GM18867 (cell line): ENCODE data around the gene DDC.
"Not testable (repeated sequence)": the region's sequence is repeated elsewhere in the genome, so short reads cannot be mapped to it uniquely, and the experiment has no call there.

ENCODE experiments used
- ATAC-seq: cut with Tn5 transposase; IDR thresholded peaks from one replicate; pipeline ENCODE4 v1.9.1; 2021; ENCODE audit warnings: mild to moderate bottlenecking, moderate library complexity; ENCODE audit not compliant: unreplicated experiment

Gene DDC

DNA sequence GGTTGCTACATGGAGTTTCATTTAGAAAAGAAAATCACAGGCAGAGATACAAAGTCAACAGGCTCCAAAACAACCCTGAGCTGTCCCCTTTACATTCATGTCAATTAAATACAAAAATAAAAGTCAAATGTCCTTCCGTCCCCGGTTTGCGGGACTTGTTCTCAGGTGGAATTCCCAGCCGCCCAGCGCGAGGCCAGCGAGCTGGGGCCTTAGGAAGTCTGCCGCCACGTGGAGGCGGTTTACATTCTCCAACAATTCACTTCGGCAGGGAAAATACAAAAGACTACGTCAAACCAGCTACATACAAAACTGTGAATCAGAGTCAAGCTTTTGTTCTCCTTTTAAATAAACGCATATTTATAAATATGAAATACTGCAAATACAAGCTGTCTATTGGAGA, 25.3 kb upstream of the DDC start:
- ATAC-seq, result no peak

- no peak for ATAC-seq
These were observed 24.2 kb upstream of the DDC start for GRCh38 chr7:50589364-50589763.

DNA sequence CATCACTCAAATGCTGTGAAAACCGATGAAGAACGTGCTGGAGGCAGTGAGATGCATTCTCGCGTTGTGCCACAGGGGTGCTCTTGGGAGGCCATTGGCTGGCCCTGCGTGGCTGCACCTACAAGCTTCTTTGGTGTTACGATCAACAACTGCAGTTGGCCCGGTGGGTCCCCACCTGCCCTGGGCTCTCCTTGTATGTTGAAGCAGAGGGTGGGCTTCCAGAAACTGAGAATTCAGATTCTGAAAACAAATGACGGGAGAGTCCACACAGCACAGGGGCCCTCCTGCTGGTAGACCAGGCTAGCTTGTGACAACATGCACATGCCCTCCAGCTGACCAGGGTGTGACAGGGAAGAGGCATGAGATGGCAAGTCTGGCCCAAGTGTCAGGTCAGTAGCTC, 23.7 kb upstream of the DDC start:
- ATAC-seq, result no peak

DNA sequence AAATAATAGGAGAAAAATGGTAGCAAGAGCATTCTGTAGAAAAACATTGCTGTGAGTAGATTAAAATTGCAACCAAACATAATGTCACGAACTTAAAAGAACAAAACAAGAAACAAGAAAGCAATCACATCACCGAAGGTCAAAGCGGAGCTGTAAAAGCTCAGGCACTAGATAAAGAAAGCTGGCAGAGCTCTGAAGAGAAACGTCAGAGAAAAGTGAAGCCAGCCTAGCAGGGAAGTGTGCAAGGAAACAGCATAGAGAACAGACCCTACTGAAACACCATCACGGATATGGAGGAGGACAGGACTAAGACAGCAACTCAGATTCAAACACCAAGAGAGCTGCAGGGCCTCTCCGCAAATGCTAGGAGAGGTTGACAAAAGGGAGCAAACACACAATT, 22.5 kb upstream of the DDC start:
- ATAC-seq, result no peak

- no peak for ATAC-seq
These were observed 19.7 kb upstream of the DDC start for GRCh38 chr7:50584793-50585408.

GRCh38 chr7:50584386-50584785, 19.2 kb upstream of the DDC start:
- ATAC-seq, result no peak

- not testable (repeated sequence) for ATAC-seq
These were observed 18.1 kb upstream of the DDC start for GRCh38 chr7:50583295-50583694.

DNA sequence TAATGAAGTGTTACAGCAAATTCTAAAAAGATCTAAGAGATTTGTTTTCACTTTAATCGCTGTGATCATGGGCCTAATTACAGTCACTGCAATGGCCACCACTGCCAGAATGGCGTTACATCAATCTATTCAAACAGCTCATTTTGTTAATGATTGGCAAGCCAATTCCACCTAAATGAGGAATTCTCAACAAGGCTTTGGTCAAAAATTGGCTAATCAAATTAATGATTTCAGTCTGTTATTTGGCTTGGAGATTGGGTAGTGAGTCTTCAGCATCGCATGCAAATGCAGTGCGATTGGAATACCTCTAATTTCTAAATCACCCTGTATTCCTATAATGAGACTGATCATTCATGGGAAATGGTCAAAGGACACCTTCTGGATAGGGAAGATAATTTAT, 17.1 kb upstream of the DDC start:
- not testable (repeated sequence) for ATAC-seq

DNA sequence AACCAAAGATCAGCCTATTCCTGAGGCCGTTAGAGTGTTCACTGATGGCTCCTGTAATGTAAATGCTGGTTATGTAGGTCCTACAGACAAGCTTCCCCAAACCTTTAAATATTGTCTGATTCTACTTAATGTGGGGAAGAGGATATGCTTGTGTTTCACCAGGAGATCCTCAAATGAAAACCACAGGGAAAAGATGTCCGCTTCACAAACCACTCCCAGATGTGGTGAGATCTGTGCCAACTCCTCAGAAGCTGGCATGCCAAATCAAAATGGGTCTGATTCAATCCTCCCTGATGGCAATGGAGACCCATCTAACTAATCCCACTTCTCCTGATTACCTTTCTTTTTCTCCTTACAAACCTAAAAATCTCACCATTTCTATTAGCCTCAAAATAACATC, 15.5 kb upstream of the DDC start:
- ATAC-seq, result not testable (repeated sequence)

DNA sequence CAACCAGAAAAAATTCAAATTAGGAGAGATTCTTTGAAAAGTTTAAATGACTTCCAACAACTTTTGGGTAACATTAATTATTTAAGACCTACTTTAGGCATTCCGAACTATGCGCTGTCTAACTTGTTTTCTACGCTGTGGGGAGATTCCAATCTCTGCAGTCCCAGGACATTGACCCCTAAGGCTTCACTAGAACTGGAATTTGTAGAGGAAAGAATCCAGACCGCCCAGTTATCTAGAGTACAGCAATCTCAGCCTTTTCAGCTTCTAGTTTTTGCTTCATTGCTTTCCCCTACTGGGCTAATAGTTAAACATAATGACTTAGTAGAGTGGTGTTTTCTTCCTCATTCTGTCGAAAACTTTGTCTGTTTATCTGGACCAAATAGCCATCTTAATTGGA, 14.9 kb upstream of the DDC start:
- ATAC-seq, result no peak

DNA sequence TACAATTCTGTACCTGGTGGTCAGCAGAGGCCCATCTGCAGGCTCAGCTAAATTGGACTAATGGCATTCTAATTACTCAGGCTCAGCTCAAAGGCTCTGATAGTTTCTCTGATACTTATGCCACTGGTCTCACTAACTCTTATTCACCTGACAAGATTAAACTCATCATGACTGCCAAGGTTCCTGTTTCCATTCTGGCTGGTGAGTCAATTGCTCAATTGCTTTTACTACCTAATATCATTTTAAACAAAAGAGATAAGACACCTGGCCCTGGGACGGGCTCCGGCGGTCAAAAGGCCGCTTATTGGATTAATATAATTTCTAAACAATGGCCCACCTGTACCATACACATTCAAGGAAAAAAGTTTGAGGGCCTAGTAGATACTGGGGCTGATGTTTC, 12.9 kb upstream of the DDC start:
- not testable (repeated sequence) for ATAC-seq

DNA sequence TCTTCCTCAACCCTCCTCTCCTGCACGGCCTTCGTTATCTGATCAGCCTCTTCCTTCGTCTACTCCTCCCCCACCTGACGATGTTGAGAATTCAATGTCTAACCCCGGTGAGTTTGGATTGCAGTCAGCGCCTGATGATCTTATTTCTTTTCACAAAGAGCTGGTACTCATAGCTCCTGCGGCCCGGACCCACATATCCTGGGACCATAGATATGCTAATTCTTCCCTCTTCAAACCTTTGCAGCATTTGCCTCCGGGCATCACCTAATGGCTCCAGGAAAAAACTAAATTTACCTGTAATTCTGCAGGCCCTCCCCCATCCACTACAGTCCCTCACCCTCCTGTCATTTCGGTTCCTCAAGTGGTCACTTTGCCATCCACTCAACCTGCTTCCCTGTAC, 12.4 kb upstream of the DDC start:
- no peak for ATAC-seq

DNA sequence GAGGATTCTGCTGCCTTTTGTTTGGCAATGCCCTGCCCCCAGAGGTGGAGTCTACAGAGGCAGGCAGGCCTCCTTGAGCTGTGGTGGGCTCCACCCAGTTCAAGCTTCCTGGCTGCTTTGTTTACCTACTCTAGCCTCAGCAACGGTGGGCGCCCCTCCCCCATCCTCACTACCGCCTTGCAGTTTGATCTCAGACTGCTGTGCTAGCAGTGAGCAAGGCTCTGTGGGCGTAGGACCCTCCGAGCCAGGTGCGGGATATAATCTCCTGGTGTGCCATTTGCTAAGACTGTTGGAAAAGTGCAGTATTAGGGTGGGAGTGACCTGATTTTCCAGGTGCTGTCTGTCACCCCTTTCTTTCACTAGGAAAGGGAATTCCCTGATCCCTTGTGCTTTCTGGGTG, 11.2 kb upstream of the DDC start:
- not testable (repeated sequence) for ATAC-seq

DNA sequence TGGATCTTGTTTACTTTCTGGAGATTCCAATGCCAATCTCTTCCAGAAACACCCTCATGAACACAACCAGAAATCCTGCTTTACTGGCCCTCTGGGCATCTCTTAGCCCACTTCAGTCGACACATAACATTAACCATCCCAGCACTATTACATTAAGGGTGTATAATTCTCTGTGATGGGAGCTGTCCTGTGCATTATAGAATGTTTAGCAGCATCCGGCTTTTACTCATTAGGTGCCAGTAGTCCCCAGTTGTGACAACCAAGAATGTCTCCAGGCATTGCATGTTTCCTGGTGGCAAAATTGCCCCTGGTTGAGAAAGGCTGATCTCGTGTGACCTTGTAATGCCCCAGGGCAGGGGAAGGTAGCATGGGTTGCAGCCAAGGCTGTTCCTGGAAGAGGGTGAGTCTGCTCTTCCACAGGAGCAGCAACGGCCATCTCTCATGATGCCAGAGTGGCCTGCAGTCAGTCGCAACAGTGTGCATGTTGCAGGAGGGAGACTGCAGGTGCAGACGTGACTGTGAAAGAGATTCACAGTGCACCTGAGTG, 2.6 kb upstream of the DDC start:
- ATAC-seq, result no peak

DNA sequence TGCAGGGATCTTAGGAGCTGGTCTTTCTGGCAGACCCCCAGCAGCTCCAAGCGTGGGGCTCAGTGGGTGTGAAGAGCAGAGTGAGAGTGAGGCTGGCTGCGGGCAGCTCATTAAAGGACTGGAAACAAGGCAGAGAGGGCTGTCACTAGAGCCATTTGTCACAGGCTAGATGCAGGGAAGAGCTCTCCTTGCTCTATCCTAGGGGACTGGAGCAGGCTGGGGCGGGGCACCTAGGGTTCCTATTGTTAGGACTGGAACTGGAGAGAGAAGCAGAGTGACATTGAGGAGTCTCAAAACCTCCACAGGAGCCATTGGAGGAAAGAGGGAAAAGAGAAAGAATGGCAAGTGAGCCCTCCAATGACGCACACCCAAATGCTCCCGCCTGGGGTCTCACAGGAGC, 772 bp upstream of the DDC start:
- no peak for ATAC-seq

- no peak for ATAC-seq
These were observed 333 bp upstream of the DDC start for GRCh38 chr7:50565559-50565916.

DNA sequence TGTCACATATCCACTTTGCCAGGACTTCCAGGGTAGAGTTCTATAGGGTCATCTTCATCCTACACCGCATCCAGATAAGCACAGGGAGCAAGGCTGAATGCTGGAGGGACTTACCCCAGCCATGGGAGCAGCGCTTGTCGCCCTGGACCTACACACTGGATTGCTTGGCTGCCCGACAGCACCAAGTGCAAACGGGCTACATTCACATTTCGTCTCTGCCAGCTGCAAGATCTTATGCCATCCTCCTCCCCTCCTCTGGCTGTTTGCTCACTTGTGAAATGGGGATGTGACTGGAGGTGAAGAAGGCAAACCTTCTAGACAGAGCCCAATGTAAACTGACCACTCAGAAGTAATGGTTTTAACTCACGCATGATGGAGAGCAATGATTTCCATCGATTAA, 1.0 kb downstream of the DDC start:
- ATAC-seq, result no peak

- ATAC-seq, result no peak
These were observed 3.1 kb downstream of the DDC start for GRCh38 chr7:50562136-50562535.

DNA sequence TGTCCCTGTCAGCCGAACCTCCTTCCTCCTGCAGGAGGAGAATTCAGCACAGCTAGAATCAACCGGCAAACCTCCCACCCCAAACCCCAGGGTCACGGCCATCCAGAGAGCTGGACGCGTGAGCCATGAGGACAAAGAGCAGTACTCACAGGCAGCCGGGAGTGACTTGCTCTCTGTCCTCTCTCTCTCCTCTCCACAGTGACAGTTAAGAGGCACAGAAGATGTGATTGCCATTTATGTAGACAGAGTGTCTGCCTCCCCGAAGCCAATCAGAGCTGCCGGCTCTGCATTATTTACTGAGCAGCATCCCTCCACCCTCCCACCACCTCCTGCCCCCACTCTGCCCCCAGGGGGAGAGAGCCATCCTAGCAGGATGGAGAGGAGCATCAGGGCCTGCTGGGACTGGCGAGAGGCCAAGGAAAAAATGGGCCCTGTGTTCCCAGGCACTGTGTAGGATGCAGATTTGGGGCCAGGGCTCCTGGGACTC, 4.3 kb downstream of the DDC start:
- ATAC-seq, result no peak

DNA sequence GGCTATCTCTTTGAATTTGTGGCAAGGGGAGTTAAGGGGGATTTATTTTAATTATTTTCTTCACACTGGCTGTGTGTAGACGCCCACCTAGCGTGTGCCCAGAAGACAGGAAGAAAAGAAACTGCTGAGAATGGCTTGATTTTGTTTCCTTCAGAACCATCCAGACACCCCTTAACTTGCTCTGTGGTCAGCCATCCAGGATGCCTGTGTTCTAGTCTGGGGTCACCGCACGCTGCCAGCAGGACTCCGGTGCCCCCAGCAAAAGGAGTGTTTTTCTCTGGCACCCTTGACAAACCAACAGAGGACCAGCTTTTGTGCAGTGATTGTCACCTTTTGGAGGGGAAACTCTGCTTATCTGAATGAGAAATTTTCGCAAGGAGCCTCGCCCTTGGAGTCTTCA, 5.3 kb downstream of the DDC start:
- ATAC-seq, result no peak

DNA sequence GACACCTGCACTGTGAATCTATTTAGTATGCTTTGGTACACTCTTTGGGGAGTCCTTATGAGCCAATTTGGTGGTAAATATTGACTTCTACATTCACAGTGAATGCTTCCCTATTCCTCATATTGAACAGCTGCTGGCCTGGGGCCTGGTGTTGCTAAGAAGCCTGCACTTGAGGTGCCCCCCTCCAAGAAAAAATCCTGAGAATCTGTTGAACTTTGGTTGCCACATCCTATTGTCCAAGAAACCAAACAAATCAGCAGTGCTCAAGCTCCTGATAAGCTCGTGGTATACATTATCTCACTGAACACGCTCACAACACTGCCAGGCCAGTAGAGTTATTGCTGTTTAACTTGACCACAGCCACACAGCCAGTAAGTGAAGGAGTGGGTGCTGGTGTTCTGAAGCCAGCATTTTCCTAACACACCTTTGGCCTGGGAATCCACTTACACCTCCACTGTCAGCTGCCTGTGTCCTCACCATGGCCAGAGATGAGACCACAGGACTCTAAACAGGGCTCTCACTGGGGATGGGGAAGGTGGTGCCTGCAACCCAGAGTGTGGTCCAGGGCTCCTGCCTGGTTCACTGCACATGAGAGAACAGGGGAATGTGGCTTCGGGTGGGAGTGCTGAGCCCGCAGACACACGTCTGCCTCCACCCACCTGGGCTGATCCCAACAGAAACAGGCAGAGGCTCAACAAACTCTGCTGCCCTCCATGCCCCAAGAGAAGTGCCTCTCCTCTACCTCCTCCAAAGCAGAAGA, 6.7 kb downstream of the DDC start:
- ATAC-seq, result no peak

DNA sequence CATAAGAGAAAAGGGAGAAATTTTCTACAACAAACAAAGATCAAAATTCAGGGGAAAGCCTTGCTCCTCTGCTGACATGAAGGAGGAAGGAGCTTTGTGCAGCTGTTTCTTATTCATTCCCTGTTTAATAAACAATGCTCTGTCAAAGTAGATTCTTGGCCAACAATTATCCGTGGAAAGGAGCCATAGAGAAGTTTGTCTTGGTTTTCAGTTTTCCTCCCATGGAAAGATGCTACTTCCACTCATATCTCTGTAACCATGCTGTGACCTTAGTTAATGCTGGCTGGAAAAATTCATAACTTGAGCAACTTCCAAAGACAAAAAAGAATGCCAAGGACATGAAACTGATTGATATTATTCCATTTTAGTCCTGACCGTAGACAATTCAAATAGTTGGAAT, 8.1 kb downstream of the DDC start:
- ATAC-seq, result no peak
